ENCODE data around the gene UBE2H. TPM values are rescaled to one million over a fixed set of nuclear protein-coding genes. Genes with fewer than 3 reads are reported as not detected.

The UBE2H gene
- total and polyA plus RNA-seq, 10 donors = 13.5 to 98.0 (median 65.5) TPM

- WGBS, 5 donors = 92 to 98% (median 97%) methylated on average over 4 of the region's 4 CpGs
- no peak overlapping the region for H3K4me3 ChIP-seq
- H3K4me1 ChIP-seq = peaks cover 11 to 63% (median 42%) of the 10 kb centered on the region in 6 donors
- TF ChIP-seq POLR2A (IDR thresholded peaks at IDR 0.05) (no peak), POLR2AphosphoS5 (IDR thresholded peaks at IDR 0.05) (no peak)
- TF ChIP-seq, protein P1, sequence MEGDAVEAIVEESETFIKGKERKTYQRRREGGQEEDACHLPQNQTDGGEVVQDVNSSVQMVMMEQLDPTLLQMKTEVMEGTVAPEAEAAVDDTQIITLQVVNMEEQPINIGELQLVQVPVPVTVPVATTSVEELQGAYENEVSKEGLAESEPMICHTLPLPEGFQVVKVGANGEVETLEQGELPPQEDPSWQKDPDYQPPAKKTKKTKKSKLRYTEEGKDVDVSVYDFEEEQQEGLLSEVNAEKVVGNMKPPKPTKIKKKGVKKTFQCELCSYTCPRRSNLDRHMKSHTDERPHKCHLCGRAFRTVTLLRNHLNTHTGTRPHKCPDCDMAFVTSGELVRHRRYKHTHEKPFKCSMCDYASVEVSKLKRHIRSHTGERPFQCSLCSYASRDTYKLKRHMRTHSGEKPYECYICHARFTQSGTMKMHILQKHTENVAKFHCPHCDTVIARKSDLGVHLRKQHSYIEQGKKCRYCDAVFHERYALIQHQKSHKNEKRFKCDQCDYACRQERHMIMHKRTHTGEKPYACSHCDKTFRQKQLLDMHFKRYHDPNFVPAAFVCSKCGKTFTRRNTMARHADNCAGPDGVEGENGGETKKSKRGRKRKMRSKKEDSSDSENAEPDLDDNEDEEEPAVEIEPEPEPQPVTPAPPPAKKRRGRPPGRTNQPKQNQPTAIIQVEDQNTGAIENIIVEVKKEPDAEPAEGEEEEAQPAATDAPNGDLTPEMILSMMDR (IDR thresholded peaks at IDR 0.05 in 8 of 11, conservative IDR thresholded peaks at IDR 0.05 in 3 of 11) = no peak
- intact Hi-C loops (cut with DNase I; ENCODE audit: low total_unique reads) = no loop called here
- H3K27ac ChIP-seq = no peak overlapping the region
- H3K9me3 ChIP-seq = no peaks in the 10 kb centered on the region
- DNase-seq = no peak
- peaks cover 0 to 35% (median 2%) of the 10 kb centered on the region in 6 donors for H3K36me3 ChIP-seq
- no peaks in the 10 kb centered on the region for H3K27me3 ChIP-seq (replicated peaks in 1 of 7)
These were observed 43.1 kb downstream of the UBE2H start for GRCh38 chr7:129909669-129910068.

GRCh38 chr7:129908181-129908580 is 44.6 kb downstream of the UBE2H start:
- H3K9me3 ChIP-seq = no peaks in the 10 kb centered on the region
- no peak for DNase-seq
- 74 to 94% (median 85%) methylated on average over 1 of the region's 1 CpG for WGBS, 5 donors
- H3K27ac ChIP-seq = peak overlapping the region in 1 of 8 donors; percentile 82
- intact Hi-C loops (cut with DNase I; ENCODE audit: low total_unique reads) = no loop called here
- H3K27me3 ChIP-seq (replicated peaks in 1 of 7) = no peaks in the 10 kb centered on the region
- TF ChIP-seq POLR2A (IDR thresholded peaks at IDR 0.05) (no peak), POLR2AphosphoS5 (IDR thresholded peaks at IDR 0.05) (no peak)
- TF ChIP-seq, protein P1 (IDR thresholded peaks at IDR 0.05 in 8 of 11, conservative IDR thresholded peaks at IDR 0.05 in 3 of 11) = no peak
- peaks cover 19 to 64% (median 49%) of the 10 kb centered on the region in 6 donors for H3K4me1 ChIP-seq
- no peak overlapping the region for H3K4me3 ChIP-seq
- H3K36me3 ChIP-seq = peaks cover 0 to 35% (median 2%) of the 10 kb centered on the region in 6 donors

DNA sequence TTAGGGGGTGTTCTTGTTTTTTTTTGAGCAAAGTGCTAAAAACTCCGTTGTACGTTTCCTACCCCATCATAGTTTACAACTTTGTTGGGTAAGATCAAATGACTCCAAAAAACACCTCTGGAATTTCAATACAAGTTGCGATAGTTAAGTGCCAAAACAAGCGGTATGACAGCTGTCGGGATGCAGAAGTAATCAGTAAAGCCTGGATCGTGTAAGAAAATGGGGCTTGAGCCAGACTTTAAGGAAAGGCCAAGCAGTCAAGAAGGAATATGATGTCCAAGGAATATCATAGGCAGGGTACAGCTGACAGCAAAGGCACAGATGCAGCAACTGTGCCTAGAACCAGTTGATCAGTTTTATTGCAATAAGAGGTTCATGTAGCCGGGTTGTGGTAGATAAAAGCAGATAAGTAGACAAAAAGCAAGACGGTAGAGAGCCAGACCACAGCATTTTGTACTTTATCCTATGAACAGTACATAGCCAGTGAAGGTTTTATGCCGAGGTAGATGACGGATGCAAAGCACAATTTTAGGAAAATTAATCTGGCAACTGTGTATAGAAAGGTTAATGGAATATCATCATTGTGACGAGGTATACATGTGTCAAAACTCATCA is 45.5 kb downstream of the UBE2H start:
- Histone ChIP-seq H3K27ac (peak overlapping the region in 7 of 8 donors; percentile 38 to 82 (median 53)), H3K27me3 (replicated peaks in 1 of 7) (no peaks in the 10 kb centered on the region), H3K9me3 (no peaks in the 10 kb centered on the region), H3K36me3 (peaks cover 0 to 40% (median 2%) of the 10 kb centered on the region in 6 donors), H3K4me1 (peaks cover 19 to 73% (median 58%) of the 10 kb centered on the region in 6 donors), H3K4me3 (no peak overlapping the region)
- no peak for DNase-seq
- intact Hi-C loops (cut with DNase I; ENCODE audit: low total_unique reads) = no loop called here
- TF ChIP-seq, protein P1 (IDR thresholded peaks at IDR 0.05 in 8 of 11, conservative IDR thresholded peaks at IDR 0.05 in 3 of 11) = no peak
- no peak for TF ChIP-seq POLR2AphosphoS5 (IDR thresholded peaks at IDR 0.05)
- no peak for TF ChIP-seq POLR2A (IDR thresholded peaks at IDR 0.05)
- WGBS, 5 donors = 87 to 93% (median 91%) methylated on average over 11 of the region's 11 CpGs

- intact Hi-C loops (cut with DNase I; ENCODE audit: low total_unique reads) = no loop called here
- H3K4me1 ChIP-seq = peaks cover 19 to 79% (median 60%) of the 10 kb centered on the region in 6 donors
These were observed 46.1 kb downstream of the UBE2H start for GRCh38 chr7:129906700-129907099.

More at GRCh38 chr7:129906700-129907099, 46.1 kb downstream of the UBE2H start:
- WGBS, 5 donors = 52 to 74% (median 68%) methylated on average over 5 of the region's 5 CpGs
- no peak for DNase-seq
- Histone ChIP-seq H3K27me3 (replicated peaks in 1 of 7) (no peaks in the 10 kb centered on the region), H3K36me3 (peaks cover 0 to 41% (median 2%) of the 10 kb centered on the region in 6 donors), H3K4me3 (no peak overlapping the region), H3K9me3 (no peaks in the 10 kb centered on the region), H3K27ac (peak overlapping the region; percentile 38 to 82 (median 53))
- TF ChIP-seq, protein P1 (IDR thresholded peaks at IDR 0.05 in 8 of 11, conservative IDR thresholded peaks at IDR 0.05 in 3 of 11) = no peak
- TF ChIP-seq POLR2AphosphoS5 (IDR thresholded peaks at IDR 0.05) = no peak
- no peak for TF ChIP-seq POLR2A (IDR thresholded peaks at IDR 0.05)

All from spleen (tissue), 11 donors.